Inferior parietal cortex (tissue), 1 donor: ENCODE data around the gene CPEB4.
A peak's percentile ranks its signal among the peaks of the same experiment; 100 is the strongest.

Experiments used
- DNase-seq: peaks from one replicate; pipeline ENCODE4 v3.0.0-alpha.2; 2016; ENCODE audit errors: extremely low spot score

The CPEB4 gene

DNA sequence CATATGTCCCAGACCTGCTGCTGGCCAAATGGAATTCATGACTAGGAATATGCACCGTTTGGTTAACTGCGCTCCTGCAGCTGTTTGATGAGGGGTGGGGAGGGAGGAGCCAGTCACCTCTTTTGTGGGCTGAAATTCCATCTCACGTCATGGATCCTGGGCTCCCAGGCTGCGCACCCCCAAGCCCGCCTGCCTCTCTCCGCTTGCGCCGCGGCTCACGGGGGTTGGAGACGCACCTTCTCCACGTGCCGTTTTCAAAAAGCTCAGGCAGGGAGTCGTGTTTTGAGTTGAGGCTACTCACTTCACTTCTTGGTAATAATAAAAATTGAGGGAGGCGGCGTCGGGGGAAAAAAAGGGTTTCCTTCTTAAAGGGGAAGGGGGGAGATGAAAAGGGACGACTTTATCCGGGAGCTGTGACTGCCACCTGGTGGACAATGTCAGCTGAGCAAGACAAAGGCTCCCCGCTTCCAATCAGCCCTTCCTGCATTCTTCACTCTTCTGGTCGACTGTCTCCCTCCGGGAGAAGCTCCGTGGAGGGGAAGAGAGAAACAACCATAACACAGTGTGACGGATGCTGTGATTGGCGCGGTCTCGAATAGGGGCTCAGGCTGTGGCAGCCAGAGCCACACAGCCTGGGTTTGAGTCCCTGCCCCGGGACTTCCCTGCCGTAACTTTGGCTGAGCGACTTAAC lies 84.9 kb downstream of the CPEB4 start:
- peak; percentile 90 for DNase-seq

DNA sequence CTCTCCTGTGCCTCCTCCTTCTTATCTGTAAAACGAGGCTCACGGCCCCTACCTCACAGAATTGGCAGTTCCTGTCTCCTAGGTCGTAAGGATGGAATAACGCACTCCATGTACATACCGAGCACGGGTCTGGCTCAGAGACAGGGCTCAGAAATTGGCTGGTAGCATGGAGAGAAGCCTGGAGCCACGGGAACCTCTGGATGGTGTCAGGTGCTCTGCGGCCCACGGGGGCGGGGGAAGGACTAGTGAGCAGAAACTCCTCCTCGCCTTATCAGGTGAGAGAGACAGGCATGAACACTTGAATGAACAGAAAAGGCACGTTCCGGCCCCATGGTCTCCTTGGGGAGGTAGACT lies 85.4 kb downstream of the CPEB4 start:
- peak; percentile 33 for DNase-seq

DNA sequence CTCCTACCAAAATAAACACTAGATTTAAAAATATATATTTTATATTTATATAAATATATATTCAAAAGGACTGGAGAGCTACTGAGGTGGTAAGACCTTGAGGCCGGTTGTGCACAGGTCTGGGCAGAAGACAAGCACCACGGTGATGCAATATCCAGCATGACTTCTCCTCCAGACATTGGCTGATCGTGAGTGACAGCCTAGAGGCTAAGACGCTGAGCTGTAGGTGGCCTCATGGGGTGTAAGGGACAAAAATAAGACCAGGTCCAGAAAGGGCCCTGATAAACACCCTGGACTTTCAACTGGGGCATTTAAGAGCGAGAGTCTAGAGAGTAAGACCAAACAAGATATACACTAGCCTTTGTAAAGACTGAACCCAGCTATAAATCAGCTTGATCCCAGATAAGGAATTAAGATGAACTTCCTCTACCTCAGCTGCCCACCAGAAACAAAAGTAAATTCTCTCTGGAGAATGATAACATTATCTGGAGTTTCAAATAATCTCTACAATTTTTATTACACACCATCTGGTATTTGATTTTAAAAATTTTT lies 86.6 kb downstream of the CPEB4 start:
- DNase-seq: no peak

DNA sequence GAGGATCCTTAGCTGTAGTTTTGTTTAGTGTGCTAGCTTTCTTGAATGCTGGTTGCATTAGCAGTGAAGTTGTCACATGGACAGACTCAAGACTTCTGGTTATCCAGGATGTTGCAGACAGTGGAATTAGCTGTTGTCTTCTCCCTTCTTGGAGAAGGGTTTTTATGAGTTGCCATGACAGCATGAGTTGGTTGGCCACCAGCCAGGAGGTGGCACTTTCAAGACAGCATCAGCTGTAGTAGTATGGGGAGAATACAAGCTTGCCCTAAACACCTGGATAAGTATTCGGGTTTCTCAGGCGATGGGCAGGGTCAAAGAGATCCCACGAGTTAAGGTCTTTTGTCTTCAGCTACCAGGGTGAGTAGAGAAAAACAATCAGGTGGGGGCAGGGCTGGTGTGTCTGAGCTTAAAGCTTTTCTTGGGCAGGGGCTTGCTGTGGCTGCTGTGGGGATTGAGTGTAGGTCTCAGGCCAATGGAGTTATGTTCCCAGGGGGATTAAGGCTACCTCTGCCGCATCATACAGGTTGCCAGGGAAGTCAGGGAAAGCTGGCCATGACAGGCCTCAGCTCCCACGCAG lies 93.1 kb downstream of the CPEB4 start:
- DNase-seq: no peak

DNA sequence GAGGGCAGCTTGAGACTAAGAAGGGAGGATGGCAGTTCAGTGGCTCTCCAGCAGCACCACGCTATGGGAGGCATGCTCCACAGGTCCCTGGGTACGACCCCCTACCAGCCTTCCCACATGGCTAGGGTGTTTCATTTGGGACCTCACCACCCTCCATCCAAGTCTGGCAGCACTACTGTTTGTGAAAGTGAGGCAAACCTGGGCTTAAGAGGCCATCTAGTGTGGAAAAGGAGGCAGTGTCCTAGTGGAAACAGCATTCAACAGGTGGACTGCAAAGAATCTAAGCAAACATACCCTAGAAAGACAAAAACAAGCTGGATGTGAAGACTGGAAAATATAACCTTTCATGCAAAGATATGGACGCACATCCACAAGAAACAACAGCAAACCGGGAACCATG lies 96.1 kb downstream of the CPEB4 start:
- DNase-seq: no peak

DNA sequence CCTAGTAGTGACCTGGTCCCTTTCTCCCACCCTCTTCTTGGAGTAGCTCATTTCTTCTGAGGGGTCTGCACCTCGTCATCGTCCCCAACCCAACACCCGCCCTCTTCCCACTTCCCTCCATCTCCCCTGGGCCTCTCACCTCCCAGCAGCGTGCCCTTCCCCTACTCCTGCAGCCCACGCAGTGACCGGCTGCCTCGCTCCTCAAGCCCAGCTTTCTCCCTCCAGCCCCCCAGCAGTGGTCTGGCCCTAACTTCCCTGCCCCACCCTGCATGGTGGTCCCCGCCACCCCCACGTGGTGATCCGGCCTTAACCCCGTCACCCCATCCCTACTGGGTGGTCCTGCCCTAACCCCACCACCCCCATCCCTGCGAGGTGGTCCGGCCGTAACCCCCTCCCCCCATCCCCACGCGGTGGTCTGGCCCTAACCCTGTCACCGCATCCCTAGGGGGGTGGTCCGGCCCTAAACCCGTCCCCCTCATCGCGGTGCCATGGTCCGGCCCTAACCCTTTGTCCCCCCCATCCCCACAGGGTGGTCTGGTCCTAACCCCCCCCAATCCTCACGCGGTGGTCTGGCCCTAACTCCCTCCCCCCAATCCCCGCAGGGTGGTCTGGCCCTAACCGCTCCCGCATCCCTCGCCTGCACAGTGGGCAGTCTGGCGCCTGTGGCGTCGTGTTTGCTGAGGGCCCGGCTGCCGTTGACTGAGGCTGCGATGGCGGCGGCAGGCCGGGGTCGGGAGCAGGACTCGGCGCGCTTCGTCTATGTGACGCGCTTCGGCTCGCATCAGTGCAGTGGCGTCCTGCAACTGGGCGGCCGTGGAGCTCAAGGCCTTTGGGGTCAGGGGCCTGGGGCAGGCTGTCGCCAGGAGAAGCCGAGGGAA lies 100.6 kb downstream of the CPEB4 start, which contains the start of gene C5orf47:
C5orf47 (plus strand) TSS at position 617 of the 878 bp plus-strand sequence; CDS start at position 711, 94 bp downstream.
- DNase-seq: no peak

DNA sequence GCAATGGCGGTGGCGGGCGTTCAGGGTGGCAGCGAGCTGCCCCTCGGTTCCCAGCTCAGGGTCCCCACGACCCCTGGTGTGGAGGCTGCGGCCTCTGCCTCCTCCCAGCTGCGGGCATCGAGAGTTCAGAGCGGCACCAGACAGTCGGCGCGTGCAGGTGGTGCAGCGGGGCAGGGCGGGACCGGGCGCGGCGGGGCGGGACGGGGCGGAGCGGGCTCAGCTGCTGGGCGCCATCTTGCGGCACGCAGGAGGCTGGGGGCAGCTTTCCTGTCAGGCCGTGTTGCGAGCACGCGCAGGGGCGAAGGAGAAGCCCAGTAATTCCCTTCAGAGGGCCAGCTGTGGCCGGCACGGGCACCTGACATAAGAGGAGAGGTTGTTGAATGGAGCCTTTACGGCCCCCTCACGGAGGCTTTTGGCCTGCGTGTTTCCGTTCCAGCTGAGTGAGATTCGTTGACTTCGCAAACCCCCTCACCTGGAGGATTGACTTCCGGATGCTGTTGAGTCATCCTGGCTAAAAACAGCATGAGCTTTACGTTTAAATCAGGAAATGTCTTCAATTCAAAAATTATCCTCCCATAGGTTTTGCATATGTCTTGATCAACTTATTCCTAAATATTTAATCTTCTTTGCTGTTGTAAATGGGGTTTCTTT lies 101.4 kb downstream of the CPEB4 start:
- DNase-seq: no peak

DNA sequence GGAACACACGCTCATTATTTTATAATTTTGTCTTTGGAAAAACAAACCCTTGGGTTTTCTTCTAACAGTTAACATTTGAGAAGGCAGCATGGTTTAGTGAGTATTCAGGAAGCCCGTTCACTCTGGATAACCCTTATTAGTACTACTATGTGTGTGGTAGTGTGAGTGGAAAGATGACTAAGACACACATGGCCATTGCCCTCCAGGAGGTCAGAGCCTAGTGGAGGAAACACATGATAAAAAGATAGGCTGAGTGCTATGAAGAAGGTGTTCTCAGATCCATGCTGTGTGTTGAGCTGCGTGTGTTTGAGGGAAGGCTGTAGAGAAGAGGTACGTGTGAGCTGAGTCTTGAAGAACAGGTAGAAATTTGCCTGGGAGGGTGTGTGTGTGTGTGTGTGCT lies 109.2 kb downstream of the CPEB4 start:
- DNase-seq: no peak

DNA sequence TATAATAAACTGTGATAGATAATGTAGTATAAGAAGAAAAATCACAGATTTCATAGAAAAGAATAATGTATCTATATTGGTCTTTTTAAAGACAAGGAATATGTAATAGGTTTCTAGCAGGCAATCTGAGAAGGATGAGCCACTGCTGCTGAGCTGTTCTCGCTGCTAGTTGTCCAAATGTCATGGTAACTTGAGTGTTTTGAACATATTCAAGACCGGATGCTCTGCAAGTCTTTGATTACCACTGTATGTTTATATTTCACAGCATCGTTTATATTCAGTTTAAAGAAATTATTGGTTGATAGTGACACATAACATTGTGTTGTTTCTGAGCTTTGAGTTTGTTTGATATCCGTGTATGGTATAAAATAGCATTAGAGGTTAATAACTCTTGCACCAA lies 110.4 kb downstream of the CPEB4 start:
- DNase-seq: no peak

DNA sequence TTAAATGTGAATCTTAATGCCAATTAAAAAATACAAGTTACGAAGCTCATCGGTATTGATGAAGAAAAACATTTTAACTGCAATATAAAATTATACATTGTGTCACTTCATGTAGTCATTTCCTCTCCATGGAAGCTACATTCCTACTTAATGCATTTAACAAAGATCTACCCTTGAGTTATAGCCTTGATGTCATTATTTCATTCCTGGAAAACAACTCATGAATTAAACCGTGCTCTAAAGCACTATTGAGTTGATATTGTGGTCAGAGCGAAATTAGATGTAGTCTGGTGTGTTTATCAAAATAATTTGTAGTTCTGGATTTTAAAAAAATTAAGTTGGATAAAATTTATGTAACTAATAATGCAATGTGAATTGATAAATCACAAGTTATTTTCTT lies 111.9 kb downstream of the CPEB4 start:
- no peak for DNase-seq

DNA sequence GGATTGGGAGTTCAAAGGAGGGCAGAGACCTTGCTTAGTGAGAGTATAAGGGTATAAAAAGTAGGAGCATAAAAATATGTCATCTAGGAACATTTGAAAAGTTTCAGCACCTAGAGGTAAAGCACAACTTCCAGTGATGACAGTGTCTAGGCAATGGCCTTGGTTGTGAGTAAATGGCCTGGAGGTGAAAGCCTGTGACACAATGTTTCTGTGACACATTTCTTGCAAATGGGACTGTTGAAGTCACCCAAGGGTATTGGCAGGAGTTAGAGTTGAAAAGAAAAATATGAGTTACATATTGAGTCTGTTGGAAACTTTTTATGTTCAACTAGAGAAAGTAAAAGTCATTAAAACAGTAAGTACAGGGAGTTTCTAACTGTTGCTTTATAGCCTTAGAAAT lies 115.6 kb downstream of the CPEB4 start:
- no peak for DNase-seq

DNA sequence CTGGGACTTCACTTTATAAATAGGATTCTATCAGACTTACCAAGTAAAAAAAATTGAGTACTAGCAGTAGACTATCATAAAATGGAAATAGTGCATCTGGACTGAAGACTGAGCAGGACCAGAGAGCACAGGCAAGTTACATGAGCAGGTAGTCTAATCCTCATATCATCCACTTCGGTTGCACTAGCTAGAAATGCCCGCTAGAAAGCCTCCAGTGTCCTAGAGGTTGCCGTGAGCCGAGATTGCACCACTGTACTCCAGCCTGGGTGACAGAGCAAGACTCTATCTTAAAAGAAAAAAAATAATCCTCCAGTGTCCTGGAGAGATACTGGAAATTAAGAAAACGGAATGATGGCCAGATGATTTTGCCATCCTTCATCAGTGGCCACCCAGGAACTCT lies 120.8 kb downstream of the CPEB4 start:
- no peak for DNase-seq

DNA sequence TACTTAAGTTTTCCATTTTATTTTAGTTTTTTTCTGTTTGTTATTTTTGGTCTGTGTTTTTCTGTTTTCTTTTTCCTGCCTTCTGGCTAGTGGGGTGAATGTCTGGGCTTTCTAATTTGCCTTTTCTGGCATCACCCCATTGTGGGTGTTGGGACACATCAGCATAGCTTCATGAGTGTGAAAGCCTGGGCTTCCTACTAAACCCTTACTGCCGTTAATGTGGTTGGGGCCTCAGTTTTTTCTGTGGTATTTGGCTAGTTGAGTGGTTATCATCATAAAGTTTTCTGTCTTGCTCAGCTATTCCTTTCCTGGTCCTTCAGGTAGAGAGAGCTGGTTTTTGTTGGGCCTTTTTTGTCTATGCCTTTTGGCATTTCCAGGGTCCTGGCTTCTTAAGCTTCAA lies 122.2 kb downstream of the CPEB4 start:
- no peak for DNase-seq

DNA sequence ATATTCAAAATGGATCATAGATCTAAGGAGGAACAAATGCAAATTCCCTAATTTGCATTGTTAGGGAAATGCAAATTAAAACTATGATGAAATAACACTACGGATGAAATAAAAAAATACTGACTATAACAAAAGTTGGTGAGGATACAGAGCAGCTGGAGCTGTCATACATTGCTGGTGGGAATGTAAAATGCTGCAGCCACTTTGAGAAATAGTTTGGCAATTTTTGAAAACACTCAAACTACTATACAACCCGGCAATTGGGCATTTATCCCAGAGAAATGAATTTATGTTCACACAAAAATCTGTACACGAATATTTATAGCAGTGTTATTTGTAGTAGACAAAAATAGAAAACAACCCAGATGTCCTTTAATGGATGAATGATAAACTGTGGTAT lies 123.3 kb downstream of the CPEB4 start:
- no peak for DNase-seq
